ENCODE results near the gene ASTN2.

DNA sequence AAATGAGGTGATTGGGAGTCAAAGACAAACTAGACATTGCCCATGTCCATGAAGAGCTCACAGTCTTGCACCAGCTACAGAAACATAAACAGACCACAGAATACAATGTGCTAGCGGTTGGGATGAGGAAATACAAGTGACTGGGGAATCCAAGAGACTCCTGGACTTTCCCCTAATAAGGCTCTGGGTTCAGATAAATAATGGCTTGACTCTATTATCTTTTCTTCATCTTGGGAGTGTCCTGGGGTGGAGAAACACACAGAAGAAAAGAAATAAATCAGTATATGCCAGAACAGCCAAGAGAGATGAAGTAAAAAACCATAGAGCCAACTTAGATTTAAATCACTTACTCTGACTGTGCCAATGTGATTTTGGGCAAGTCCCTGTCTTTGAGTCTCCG, 1033.5 kb downstream of the ASTN2 start:
- TF ChIP-seq, protein P1, sequence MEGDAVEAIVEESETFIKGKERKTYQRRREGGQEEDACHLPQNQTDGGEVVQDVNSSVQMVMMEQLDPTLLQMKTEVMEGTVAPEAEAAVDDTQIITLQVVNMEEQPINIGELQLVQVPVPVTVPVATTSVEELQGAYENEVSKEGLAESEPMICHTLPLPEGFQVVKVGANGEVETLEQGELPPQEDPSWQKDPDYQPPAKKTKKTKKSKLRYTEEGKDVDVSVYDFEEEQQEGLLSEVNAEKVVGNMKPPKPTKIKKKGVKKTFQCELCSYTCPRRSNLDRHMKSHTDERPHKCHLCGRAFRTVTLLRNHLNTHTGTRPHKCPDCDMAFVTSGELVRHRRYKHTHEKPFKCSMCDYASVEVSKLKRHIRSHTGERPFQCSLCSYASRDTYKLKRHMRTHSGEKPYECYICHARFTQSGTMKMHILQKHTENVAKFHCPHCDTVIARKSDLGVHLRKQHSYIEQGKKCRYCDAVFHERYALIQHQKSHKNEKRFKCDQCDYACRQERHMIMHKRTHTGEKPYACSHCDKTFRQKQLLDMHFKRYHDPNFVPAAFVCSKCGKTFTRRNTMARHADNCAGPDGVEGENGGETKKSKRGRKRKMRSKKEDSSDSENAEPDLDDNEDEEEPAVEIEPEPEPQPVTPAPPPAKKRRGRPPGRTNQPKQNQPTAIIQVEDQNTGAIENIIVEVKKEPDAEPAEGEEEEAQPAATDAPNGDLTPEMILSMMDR (IDR thresholded peaks at IDR 0.05), result no peak
- no peak for TF ChIP-seq POLR2A (IDR thresholded peaks at IDR 0.05)

All from testis (tissue), 2 donors.